GM12878 (cell line): ENCODE results near the gene PLEKHA7. TPM values are rescaled to one million over a fixed set of nuclear protein-coding genes. Genes with fewer than 3 reads are reported as not detected.

Experiments
- ATAC-seq: fragments of 200-7000 bp; cut with Tn5 transposase; 3 replicates; pipeline ENCODE4 v1.9.1; 2020; ENCODE audit warnings: mild to moderate bottlenecking, moderate library complexity
- BruUV-seq: library from RNA; stranded (reverse); fragments of 400-500 nt; replicated peaks from 2 replicates; lab custom pipeline; 2021; lab: Mats Ljungman, UMichigan
- CTCF ChIA-PET: fragments of 300-600 bp; sonication (Branson Sonifier 250); formaldehyde crosslinking; extraction: SDS; loops from one replicate; lab custom pipeline; 2021; ENCODE audit warnings: inconsistent platforms; lab: Yijun Ruan, JAX
- POLR2A ChIA-PET: fragments of 350-600 bp; formaldehyde crosslinking; extraction: SDS; loops from one replicate; lab custom pipeline; 2021; ENCODE audit warnings: inconsistent platforms; lab: Charles Lee
- RAD21 ChIA-PET: fragments of 300-600 bp; sonication (Branson Sonifier 250); formaldehyde crosslinking; loops from one replicate; lab custom pipeline; 2023; ENCODE audit warnings: antibody characterized with exemption; ENCODE audit not compliant: unreplicated experiment; lab: Charles Lee
- SMC1A ChIA-PET: fragments of 300-600 bp; sonication (Branson Sonifier 250); formaldehyde crosslinking; loops from one replicate; lab custom pipeline; 2023; ENCODE audit not compliant: unreplicated experiment, uncharacterized antibody; lab: Charles Lee
- DNase-seq: peaks from one replicate; pipeline ENCODE4 v3.0.0-alpha.2; 2011; ENCODE audit warnings: low read depth, low spot score
- FAIRE-seq: peaks from 3 replicates; lab custom pipeline; 2011; peaks lifted over from hg19 to GRCh38; lab: Jason Lieb, UNC
- H2AFZ ChIP-seq: 2 replicates; pipeline ENCODE4 v1.6.0; 2011; ENCODE audit warnings: low read depth, low read length, control low read depth; ENCODE audit not compliant: control insufficient read depth
- H3K27ac ChIP-seq: 2 replicates; pipeline ENCODE4 v1.5.1; 2011; ENCODE audit warnings: control low read depth; ENCODE audit not compliant: control insufficient read depth, insufficient read depth
- H3K27me3 ChIP-seq, 2 experiments: replicated peaks in 1 of 2; 2 replicates each; pipeline versions ENCODE4 v1.6.0 to v1.6.1; 2011; ENCODE audit warnings: low read length in 1 of 2; ENCODE audit not compliant: control insufficient read depth in 2 of 2, insufficient read depth in 2 of 2
- H3K36me3 ChIP-seq, 2 experiments: 2 replicates each; pipeline ENCODE4 v1.5.1; 2011; ENCODE audit warnings: low read length in 1 of 2; ENCODE audit not compliant: control insufficient read depth in 2 of 2, insufficient read depth in 2 of 2
- H3K4me1 ChIP-seq: 2 replicates; pipeline ENCODE4 v1.6.1; 2011; ENCODE audit warnings: mild to moderate bottlenecking, low read length, moderate library complexity, mixed read lengths; ENCODE audit not compliant: control insufficient read depth, insufficient read depth
- H3K4me2 ChIP-seq: 2 replicates; pipeline ENCODE4 v1.6.0; 2011; ENCODE audit warnings: control low read depth; ENCODE audit not compliant: control insufficient read depth, insufficient read depth
- H3K4me3 ChIP-seq: fragments of 200-600 bp; sonication (generic); 2 replicates; pipeline ENCODE4 v1.5.1; 2016
- H3K79me2 ChIP-seq: 2 replicates; pipeline ENCODE4 v1.6.0; 2011; ENCODE audit warnings: low read length; ENCODE audit not compliant: control insufficient read depth, insufficient read depth
- H3K9ac ChIP-seq: 2 replicates; pipeline ENCODE4 v1.8.0; 2011; ENCODE audit warnings: low read length, control low read depth, mixed read lengths; ENCODE audit not compliant: control insufficient read depth, insufficient read depth
- H3K9me3 ChIP-seq: replicated peaks from 3 replicates; pipeline ENCODE4 v1.5.1; 2011; ENCODE audit warnings: mild to moderate bottlenecking, low read length; ENCODE audit not compliant: control insufficient read depth, insufficient read depth
- H4K20me1 ChIP-seq: 2 replicates; pipeline ENCODE4 v1.6.0; 2011; ENCODE audit not compliant: control insufficient read depth, insufficient read depth
- BCLAF1 ChIP-seq: fragments of 450-650 bp; IDR thresholded peaks from 2 replicates; pipeline ENCODE4 v1.6.1; 2017; ENCODE audit warnings: antibody characterized with exemption, mild to moderate bottlenecking, moderate library complexity
- CREB1 ChIP-seq: IDR thresholded peaks from 2 replicates; pipeline ENCODE4 v1.6.1; 2012; ENCODE audit warnings: low read depth, mild to moderate bottlenecking, inconsistent platforms
- MYC ChIP-seq: IDR thresholded peaks from 2 replicates; pipeline ENCODE4 v1.6.1; 2011; ENCODE audit warnings: mild to moderate bottlenecking, low read length, moderate library complexity, inconsistent platforms; ENCODE audit not compliant: insufficient read depth, insufficient replicate concordance, insufficient read length, severe bottlenecking
- NR2C2 ChIP-seq: IDR thresholded peaks from 2 replicates; pipeline ENCODE4 v1.6.1; 2011; ENCODE audit warnings: borderline replicate concordance, low read depth; ENCODE audit not compliant: control insufficient read depth, insufficient read length
- NR2F1 ChIP-seq: fragments of 450-650 bp; conservative IDR thresholded peaks from 2 replicates; pipeline ENCODE4 v1.6.1; 2017; ENCODE audit warnings: mild to moderate bottlenecking
- PAX8 ChIP-seq: fragments of 450-650 bp; IDR thresholded peaks from 2 replicates; pipeline ENCODE4 v1.6.1; 2017; ENCODE audit warnings: mild to moderate bottlenecking, moderate library complexity
- TCF12 ChIP-seq: IDR thresholded peaks from 2 replicates; pipeline ENCODE4 v1.6.1; 2011; ENCODE audit warnings: low read depth, mild to moderate bottlenecking, low read length
- ZBED1 ChIP-seq: IDR thresholded peaks from 2 replicates; pipeline ENCODE4 v1.6.1; 2016; ENCODE audit warnings: borderline replicate concordance
- WGBS: methylation state at CpG from one replicate; pipeline ENCODE4 v1.1.6; 2016; ENCODE audit warnings: low lambda C conversion rate; ENCODE audit not compliant: insufficient replicate concordance, insufficient coverage; ENCODE audit errors: missing lambda C conversion rate; 5-methylcytosine and 5-hydroxymethylcytosine counted together
- in situ Hi-C: fragments of 300-500 bp; cut with MboI; formaldehyde crosslinking; loops from 9 replicates; pipeline ENCODE4 v1.14.3; 2018; ENCODE audit warnings: mixed read lengths
- intact Hi-C: fragments of 100-400 bp; cut with micrococcal nuclease; formaldehyde crosslinking; loops from one replicate; pipeline ENCODE4 v1.14.2; 2022; ENCODE audit not compliant: unreplicated experiment
- polyA plus RNA-seq, 11 experiments: library from polyadenylated mRNA; depleted of rRNA in 4 of 11; unstranded in 6 of 11; stranded (reverse) in 5 of 11; fragments of >200 nt; fragmentation: Nextera tagmentation in 4 of 11; fragmentation: Illumina TruSeq in 1 of 11; extraction: Ambion mirVana in 4 of 11; extraction: Trizol in 1 of 11; gene quantifications; 1 replicate in 1 of 11; 2 replicates in 10 of 11; pipeline versions ENCODE4 v1.2.1 to v1.2.3, GENCODE V29; 2011 to 2016; ENCODE audit warnings: inconsistent platforms in 2 of 11, missing spikeins in 2 of 11, low read depth in 1 of 11
- total RNA-seq, 4 experiments: library from RNA; depleted of rRNA in 3 of 4; stranded (reverse); fragments of >200 nt in 3 of 4; fragmentation: Illumina TruSeq in 1 of 4; extraction: Trizol in 1 of 4; gene quantifications; 2 replicates each; pipeline versions ENCODE4 v1.2.1 to v1.2.3, GENCODE V29; 2013 to 2021
- TF ChIP-seq, protein P1 (sequence below): fragments of 450-650 bp; formaldehyde crosslinking; IDR thresholded peaks from 2 replicates; pipeline ENCODE4 v1.4.0; 2020; ENCODE audit warnings: mild to moderate bottlenecking, moderate library complexity

Gene PLEKHA7
- total and polyA plus RNA-seq, 10 of the 15 experiments (the other 5 are each of a cell fraction or from before 2014, with no cell fraction given), result 0.45 to 5.3 (median 2.1) TPM

DNA sequence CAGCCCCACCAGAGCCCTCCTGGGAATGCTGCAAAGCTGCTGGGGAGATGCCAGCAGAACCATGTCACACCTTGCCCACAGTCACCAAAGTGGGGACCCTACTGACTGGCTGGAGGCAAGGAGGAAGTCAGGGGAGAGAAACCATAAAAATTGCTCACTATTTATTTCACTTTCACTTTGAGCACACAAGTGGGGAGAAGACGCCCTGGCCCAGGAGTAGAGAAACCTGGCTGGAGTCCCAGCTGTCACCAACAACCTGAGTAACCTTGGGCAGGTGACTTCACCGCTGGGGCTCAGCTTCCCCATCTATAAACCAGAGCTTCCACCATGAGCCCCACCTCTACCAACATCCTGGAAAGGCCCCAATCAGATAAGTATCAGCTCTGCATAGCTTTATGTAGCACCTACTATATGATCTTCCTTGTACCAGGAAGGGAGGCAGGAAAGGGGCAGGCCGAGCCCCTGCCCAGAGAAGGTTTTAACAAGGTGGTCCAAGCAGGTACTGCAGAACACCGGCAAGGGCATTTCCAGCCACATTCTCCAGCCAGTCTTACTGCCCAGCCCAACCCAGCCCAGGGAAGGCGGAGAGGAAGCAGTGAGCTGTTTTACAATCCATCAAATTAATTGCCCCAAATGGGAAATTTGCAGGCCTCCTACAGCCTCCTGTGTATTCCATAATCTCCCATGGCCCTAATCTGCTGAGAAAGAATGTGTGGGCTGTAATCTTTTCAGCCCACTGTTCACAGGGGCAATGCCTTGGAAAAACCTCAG lies 27.6 kb downstream of the PLEKHA7 start (continued):
- TF ChIP-seq TCF12 (0 out of 2 replicates have a peak, but pooled peaks have one; percentile 12), NR2F1 (no peak; the same call in 1 of the 2 replicates), NR2C2 (no peak)
- TF ChIP-seq, all 136 proteins: peak for 28

- no peaks in the 10 kb centered on the region for H3K27me3 ChIP-seq
- H3K79me2 ChIP-seq, result no peaks in the 10 kb centered on the region
- RAD21 ChIA-PET, result interaction anchor here (0.7 to 1.4 kb wide), 4 partner anchors 9 to 78 kb away, joined by 3 to 5 read pairs (median 3); no protein-coding TSS in a partner anchor
- no peak overlapping the region for H2AFZ ChIP-seq
- H3K4me3 ChIP-seq, result no peak overlapping the region
- TF ChIP-seq BCLAF1 (no peak), CREB1 (no peak), PAX8 (no peak), ZBED1 (no peak), MYC (no peak)
- TF ChIP-seq, protein P1, sequence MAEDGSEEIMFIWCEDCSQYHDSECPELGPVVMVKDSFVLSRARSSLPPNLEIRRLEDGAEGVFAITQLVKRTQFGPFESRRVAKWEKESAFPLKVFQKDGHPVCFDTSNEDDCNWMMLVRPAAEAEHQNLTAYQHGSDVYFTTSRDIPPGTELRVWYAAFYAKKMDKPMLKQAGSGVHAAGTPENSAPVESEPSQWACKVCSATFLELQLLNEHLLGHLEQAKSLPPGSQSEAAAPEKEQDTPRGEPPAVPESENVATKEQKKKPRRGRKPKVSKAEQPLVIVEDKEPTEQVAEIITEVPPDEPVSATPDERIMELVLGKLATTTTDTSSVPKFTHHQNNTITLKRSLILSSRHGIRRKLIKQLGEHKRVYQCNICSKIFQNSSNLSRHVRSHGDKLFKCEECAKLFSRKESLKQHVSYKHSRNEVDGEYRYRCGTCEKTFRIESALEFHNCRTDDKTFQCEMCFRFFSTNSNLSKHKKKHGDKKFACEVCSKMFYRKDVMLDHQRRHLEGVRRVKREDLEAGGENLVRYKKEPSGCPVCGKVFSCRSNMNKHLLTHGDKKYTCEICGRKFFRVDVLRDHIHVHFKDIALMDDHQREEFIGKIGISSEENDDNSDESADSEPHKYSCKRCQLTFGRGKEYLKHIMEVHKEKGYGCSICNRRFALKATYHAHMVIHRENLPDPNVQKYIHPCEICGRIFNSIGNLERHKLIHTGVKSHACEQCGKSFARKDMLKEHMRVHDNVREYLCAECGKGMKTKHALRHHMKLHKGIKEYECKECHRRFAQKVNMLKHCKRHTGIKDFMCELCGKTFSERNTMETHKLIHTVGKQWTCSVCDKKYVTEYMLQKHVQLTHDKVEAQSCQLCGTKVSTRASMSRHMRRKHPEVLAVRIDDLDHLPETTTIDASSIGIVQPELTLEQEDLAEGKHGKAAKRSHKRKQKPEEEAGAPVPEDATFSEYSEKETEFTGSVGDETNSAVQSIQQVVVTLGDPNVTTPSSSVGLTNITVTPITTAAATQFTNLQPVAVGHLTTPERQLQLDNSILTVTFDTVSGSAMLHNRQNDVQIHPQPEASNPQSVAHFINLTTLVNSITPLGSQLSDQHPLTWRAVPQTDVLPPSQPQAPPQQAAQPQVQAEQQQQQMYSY, result no peak
- peaks cover 12% of the 10 kb centered on the region for H3K4me1 ChIP-seq
- SMC1A ChIA-PET, result interaction anchor here (1.0 to 1.9 kb wide), 2 partner anchors 10 kb away, joined by 4 to 5 read pairs; no protein-coding TSS in a partner anchor
- CTCF ChIA-PET, result no interaction called here
- no peaks in the 10 kb centered on the region for H3K9me3 ChIP-seq
- WGBS, result 79% methylated on average over 4 of the region's 4 CpGs
- in situ Hi-C loops (no loop called here), intact Hi-C loops (no loop called here)
- H3K9ac ChIP-seq, result no peak overlapping the region
- no peaks in the 10 kb centered on the region for H3K36me3 ChIP-seq
- POLR2A ChIA-PET, result no interaction called here
- H3K4me2 ChIP-seq, result no peak overlapping the region
- H3K27ac ChIP-seq, result no peak overlapping the region
- DNase-seq (no peak), ATAC-seq (no peak), FAIRE-seq (no peak)
- H4K20me1 ChIP-seq, result no peaks in the 10 kb centered on the region
- no TSS peak for BruUV-seq
Measured at GRCh38 chr11:16985297-16985696, 28.9 kb downstream of the PLEKHA7 start.
